PC-9 (cell line): ENCODE data around the gene ESPL1. TPM values are rescaled to one million over a fixed set of nuclear protein-coding genes. Genes with fewer than 3 reads are reported as not detected.

Experiments used
- BruUV-seq: library from RNA; stranded (reverse); fragments of 400-500 nt; replicated peaks from 2 replicates; lab custom pipeline; 2021; lab: Mats Ljungman, UMichigan
- CTCF ChIA-PET: fragments of 300-600 bp; sonication (Branson Sonifier 250); formaldehyde crosslinking; loops from one replicate; lab custom pipeline; 2022; ENCODE audit warnings: antibody characterized with exemption; lab: Charles Lee
- POLR2A ChIA-PET: fragments of 300-600 bp; sonication (Branson Sonifier 250); formaldehyde crosslinking; loops from one replicate; lab custom pipeline; 2022; ENCODE audit warnings: antibody characterized with exemption; ENCODE audit not compliant: unreplicated experiment; lab: Charles Lee
- DNase-seq, 2 experiments: peaks; one replicate each; pipeline versions ENCODE4 v3.0.0 to v3.0.0-alpha.2; 2015 to 2022; ENCODE audit warnings: mixed read lengths in 1 of 2
- H2AFZ ChIP-seq: fragments of 200-600 bp; sonication (generic); 2 replicates; pipeline ENCODE4 v1.8.1; 2017; ENCODE audit warnings: antibody characterized with exemption
- H3F3A ChIP-seq: fragments of 200-600 bp; sonication (generic); 2 replicates; pipeline ENCODE4 v1.8.1; 2017; ENCODE audit warnings: antibody characterized with exemption, mild to moderate bottlenecking, low read depth; ENCODE audit not compliant: insufficient read depth
- H3K27ac ChIP-seq: fragments of 200-600 bp; sonication (generic); 2 replicates; pipeline ENCODE4 v1.6.1; 2016; ENCODE audit warnings: mixed run types
- H3K27me3 ChIP-seq: fragments of 200-600 bp; sonication (generic); 2 replicates; pipeline ENCODE4 v1.6.1; 2016; ENCODE audit warnings: low read depth, mixed run types; ENCODE audit not compliant: insufficient read depth
- H3K36me3 ChIP-seq: fragments of 200-600 bp; sonication (generic); 2 replicates; pipeline ENCODE4 v1.6.1; 2016; ENCODE audit warnings: low read depth, mixed run types
- H3K4me1 ChIP-seq: fragments of 200-600 bp; sonication (generic); replicated peaks from 2 replicates; pipeline ENCODE4 v1.6.1; 2016; ENCODE audit warnings: mixed run types; ENCODE audit not compliant: insufficient read depth
- H3K4me2 ChIP-seq: fragments of 200-600 bp; sonication (generic); 2 replicates; pipeline ENCODE4 v1.6.1; 2017; ENCODE audit warnings: mixed run types
- H3K4me3 ChIP-seq: fragments of 200-600 bp; sonication (generic); 2 replicates; pipeline ENCODE4 v1.6.1; 2016; ENCODE audit warnings: mixed run types
- H3K79me2 ChIP-seq: fragments of 200-600 bp; sonication (generic); 2 replicates; pipeline ENCODE4 v1.6.1; 2017; ENCODE audit warnings: low read depth, mixed run types
- H3K9me2 ChIP-seq: fragments of 200-600 bp; sonication (generic); 2 replicates; pipeline ENCODE4 v1.8.1; 2017; ENCODE audit warnings: mild to moderate bottlenecking; ENCODE audit not compliant: insufficient read depth
- H3K9me3 ChIP-seq: fragments of 200-600 bp; sonication (generic); 2 replicates; pipeline ENCODE4 v1.8.1; 2016; ENCODE audit warnings: low read depth; ENCODE audit not compliant: insufficient read depth
- H4K20me1 ChIP-seq: fragments of 200-600 bp; sonication (generic); 2 replicates; pipeline ENCODE4 v1.8.1; 2017; ENCODE audit not compliant: insufficient read depth
- CTCF ChIP-seq: fragments of 200-600 bp; sonication (generic); conservative IDR thresholded peaks from 2 replicates; pipeline ENCODE4 v1.6.1; 2017; ENCODE audit warnings: mixed run types, antibody characterized with exemption, mild to moderate bottlenecking, moderate library complexity
- EZH2 ChIP-seq: fragments of 200-600 bp; sonication (generic); IDR thresholded peaks from 2 replicates; pipeline ENCODE4 v1.8.0; 2017; ENCODE audit warnings: antibody characterized with exemption, low read depth
- intact Hi-C: fragments of 100-400 bp; cut with micrococcal nuclease; formaldehyde crosslinking; loops from one replicate; pipeline ENCODE4 v1.10.0; 2022; ENCODE audit not compliant: unreplicated experiment
- total RNA-seq: library from RNA; stranded (reverse); gene quantifications from 2 replicates; pipeline ENCODE4 v1.2.3, GENCODE V29; 2021

The ESPL1 gene
- total RNA-seq, 1 experiment from 2014 or later = 42.0 TPM

- H3K4me2 ChIP-seq = peak overlapping the region; percentile 74
- BruUV-seq = no TSS peak
- POLR2A ChIA-PET = interaction anchor here (0.7 kb wide), 2 partner anchors 152 to 154 kb away, joined by 4 to 5 read pairs; no protein-coding TSS in a partner anchor
- peaks cover 16% of the 10 kb centered on the region for H3K4me1 ChIP-seq
- H2AFZ ChIP-seq = peak overlapping the region; percentile 88
- H3K79me2 ChIP-seq = 0 out of 2 replicates have a peak, but pooled peaks cover 7% of the 10 kb centered on the region
- H3K4me3 ChIP-seq = peak overlapping the region; percentile 59
- H3K9me2 ChIP-seq = no peaks in the 10 kb centered on the region
- TF ChIP-seq EZH2 (no peak), CTCF (no peak)
- no peak overlapping the region for H3K27ac ChIP-seq
- H3F3A ChIP-seq = peaks cover 19% of the 10 kb centered on the region
- no peaks in the 10 kb centered on the region for H3K36me3 ChIP-seq
- no peaks in the 10 kb centered on the region for H3K27me3 ChIP-seq
- DNase-seq = no peak
- intact Hi-C loops = loop anchor here (1.0 to 10.0 kb wide), 3 partner anchors 97 to 881 kb away; partner anchors contain the start of gene ATP5MC2
- H4K20me1 ChIP-seq = no peaks in the 10 kb centered on the region
- H3K9me3 ChIP-seq = no peaks in the 10 kb centered on the region
- CTCF ChIA-PET = interaction anchor here (0.7 to 1.9 kb wide), 3 partner anchors 19 to 97 kb away, joined by 3 to 7 read pairs (median 4); no protein-coding TSS in a partner anchor
Measured at GRCh38 chr12:53324113-53324778, 56.1 kb downstream of the ESPL1 start.

GRCh38 chr12:53324779-53325510 is 56.8 kb downstream of the ESPL1 start:
- H3K27ac ChIP-seq = no peak overlapping the region
- peak; percentile 84 for TF ChIP-seq CTCF
- TF ChIP-seq EZH2 = no peak
- BruUV-seq = no TSS peak
- no peaks in the 10 kb centered on the region for H3K27me3 ChIP-seq
- H3K4me2 ChIP-seq = peak overlapping the region; percentile 74
- H3K4me1 ChIP-seq = peaks cover 15% of the 10 kb centered on the region
- no peaks in the 10 kb centered on the region for H3K9me3 ChIP-seq
- no peaks in the 10 kb centered on the region for H4K20me1 ChIP-seq
- peak overlapping the region; percentile 59 for H3K4me3 ChIP-seq
- POLR2A ChIA-PET = interaction anchor here (0.6 to 0.7 kb wide), 4 partner anchors 30 to 153 kb away, joined by 3 to 15 read pairs (median 4); no protein-coding TSS in a partner anchor
- H3K79me2 ChIP-seq = 0 out of 2 replicates have a peak, but pooled peaks cover 7% of the 10 kb centered on the region
- CTCF ChIA-PET = interaction anchor here (0.7 to 1.9 kb wide), 4 partner anchors 19 to 96 kb away, joined by 3 to 7 read pairs (median 4); no protein-coding TSS in a partner anchor
- no peaks in the 10 kb centered on the region for H3K36me3 ChIP-seq
- peak overlapping the region; percentile 88 for H2AFZ ChIP-seq
- H3K9me2 ChIP-seq = no peaks in the 10 kb centered on the region
- DNase-seq = peak; percentile 67 to 87
- intact Hi-C loops = loop anchor here (1.0 to 10.0 kb wide), 3 partner anchors 96 to 880 kb away; partner anchors contain the start of gene ATP5MC2
- H3F3A ChIP-seq = peaks cover 19% of the 10 kb centered on the region

- peak overlapping the region; percentile 88 for H2AFZ ChIP-seq
- 0 out of 2 replicates have a peak, but pooled peaks cover 4% of the 10 kb centered on the region for H3K79me2 ChIP-seq
- no peak for DNase-seq
- peak overlapping the region; percentile 74 for H3K4me2 ChIP-seq
- H3K9me3 ChIP-seq = no peaks in the 10 kb centered on the region
- H3F3A ChIP-seq = peaks cover 19% of the 10 kb centered on the region
- BruUV-seq = no TSS peak
- H3K4me3 ChIP-seq = peak overlapping the region; percentile 59; the same call in 1 of the 2 replicates
- peaks cover 8% of the 10 kb centered on the region for H3K4me1 ChIP-seq
- H3K9me2 ChIP-seq = no peaks in the 10 kb centered on the region
- no peaks in the 10 kb centered on the region for H4K20me1 ChIP-seq
- H3K27ac ChIP-seq = no peak overlapping the region
- H3K36me3 ChIP-seq = no peaks in the 10 kb centered on the region
- POLR2A ChIA-PET = interaction anchor here (0.6 kb wide), 1 partner anchor 93 kb away, joined by 15 read pairs; no protein-coding TSS in a partner anchor
- no peak for TF ChIP-seq CTCF
- no peak for TF ChIP-seq EZH2
- intact Hi-C loops = loop anchor here (2.0 to 10.0 kb wide), 2 partner anchors 421 to 879 kb away; no protein-coding TSS in a partner anchor
- CTCF ChIA-PET = interaction anchor here (0.6 to 1.9 kb wide), 3 partner anchors 20 to 267 kb away, joined by 3 to 7 read pairs (median 4); no protein-coding TSS in a partner anchor
- no peaks in the 10 kb centered on the region for H3K27me3 ChIP-seq
Measured at GRCh38 chr12:53325511-53326061, 57.5 kb downstream of the ESPL1 start.
